GM23248 (cell line): ENCODE measurements around the gene INTS1.

Experiments
- EZH2 ChIP-seq: fragments of 200-600 bp; sonication (generic); IDR thresholded peaks from 2 replicates; pipeline ENCODE4 v1.6.1; 2018; ENCODE audit warnings: antibody characterized with exemption, mild to moderate bottlenecking; ENCODE audit not compliant: insufficient read depth, poor library complexity, severe bottlenecking
- EZH2phosphoT487 ChIP-seq: fragments of 200-600 bp; sonication (generic); IDR thresholded peaks from 2 replicates; pipeline ENCODE4 v1.6.1; 2018; ENCODE audit warnings: antibody characterized with exemption, moderate library complexity, mild to moderate bottlenecking, low read depth; ENCODE audit not compliant: insufficient read depth

GRCh38 chr7:1478480-1478879 is 25.7 kb downstream of the INTS1 start:
- TF ChIP-seq EZH2 (no peak), EZH2phosphoT487 (no peak)
